GM12891 (cell line): ENCODE data around the gene EVA1B.

Experiments
- PAX5 ChIP-seq: IDR thresholded peaks from 2 replicates; pipeline ENCODE4 v1.6.1; 2011; ENCODE audit warnings: low read length, moderate library complexity, mild to moderate bottlenecking; ENCODE audit not compliant: insufficient read depth, severe bottlenecking
- POLR2A ChIP-seq: IDR thresholded peaks from 2 replicates; pipeline ENCODE4 v1.6.1; 2011; ENCODE audit warnings: low read depth, low read length, control low read depth
- POLR2AphosphoS5 ChIP-seq: IDR thresholded peaks from 2 replicates; pipeline ENCODE4 v1.6.1; 2011; ENCODE audit warnings: low read depth, low read length, control low read depth

DNA sequence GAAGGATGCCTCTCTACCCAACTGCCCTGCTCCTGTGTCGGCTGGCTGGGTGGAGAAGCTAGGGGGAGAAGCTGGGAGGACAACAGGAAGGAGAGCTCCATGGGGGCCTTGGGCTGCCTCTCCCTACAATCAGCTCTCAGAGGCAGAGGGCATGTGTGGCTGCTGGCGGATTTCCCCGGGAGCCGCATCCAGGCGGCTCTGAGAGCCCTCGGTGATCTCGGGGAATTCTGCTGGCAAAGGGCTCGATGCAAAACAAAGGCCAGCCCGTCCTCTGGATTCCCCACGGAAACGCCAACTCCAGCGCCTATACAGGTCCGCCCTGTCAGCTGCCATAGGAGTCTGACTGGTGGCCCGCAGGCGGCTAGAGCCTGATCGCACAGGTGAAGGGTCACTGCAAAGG is 26.4 kb upstream of the EVA1B start:
- TF ChIP-seq PAX5 (no peak), POLR2A (no peak), POLR2AphosphoS5 (no peak)
